H1 (cell line): ENCODE measurements around the gene BNC2.

Source experiments
- BCL11A ChIP-seq, 2 experiments: IDR thresholded peaks; one replicate each; pipeline ENCODE4 v1.6.1; 2011; ENCODE audit warnings: low read depth in 2 of 2, low read length in 2 of 2, mild to moderate bottlenecking in 2 of 2
- EP300 ChIP-seq, 2 experiments: IDR thresholded peaks; 1 replicate in 1 of 2; 2 replicates in 1 of 2; pipeline ENCODE4 v1.6.1; 2011 to 2012; ENCODE audit warnings: low read depth in 2 of 2, low read length in 2 of 2, mild to moderate bottlenecking in 2 of 2, borderline replicate concordance in 1 of 2, inconsistent platforms in 1 of 2, moderate library complexity in 1 of 2
- EZH2 ChIP-seq: fragments of 200-600 bp; sonication (generic); IDR thresholded peaks from 2 replicates; pipeline ENCODE4 v1.7.1; 2012; ENCODE audit warnings: low read depth, mild to moderate bottlenecking, moderate library complexity, low read length, inconsistent platforms; ENCODE audit not compliant: severe bottlenecking
- POLR2AphosphoS5 ChIP-seq: IDR thresholded peaks from 2 replicates; pipeline ENCODE4 v1.6.1; 2011; ENCODE audit warnings: low read depth, low read length
- RNF2 ChIP-seq: fragments of 200-900, 300-1000 bp; sonication (generic); IDR thresholded peaks from 2 replicates; pipeline ENCODE4 v1.7.1; 2016; ENCODE audit warnings: borderline replicate concordance, low read depth, mild to moderate bottlenecking, antibody characterized with exemption, low read length; ENCODE audit not compliant: poor library complexity, severe bottlenecking; ENCODE audit errors: missing control alignments
- SIN3A ChIP-seq, 2 experiments: IDR thresholded peaks in 1 of 2; conservative IDR thresholded peaks in 1 of 2; 2 replicates each; pipeline ENCODE4 v1.6.1; 2011 to 2012; ENCODE audit warnings: low read length in 2 of 2, improper control_type of control experiment in 1 of 2, low read depth in 1 of 2, mild to moderate bottlenecking in 1 of 2
- SP1 ChIP-seq: IDR thresholded peaks from 2 replicates; pipeline ENCODE4 v1.6.1; 2011; ENCODE audit warnings: low read depth, low read length
- TBP ChIP-seq: IDR thresholded peaks from 2 replicates; pipeline ENCODE4 v1.6.1; 2011; ENCODE audit warnings: low read depth, low read length, improper control_type of control experiment
- ZNF274 ChIP-seq: IDR thresholded peaks from 2 replicates; pipeline ENCODE4 v1.7.0; 2012; ENCODE audit warnings: low read length, borderline replicate concordance; ENCODE audit errors: extremely low read depth
- TF ChIP-seq, protein P1 (sequence below), 3 experiments: IDR thresholded peaks; 1 replicate in 2 of 3; 2 replicates in 1 of 3; pipeline versions ENCODE4 v1.5.1 to v1.6.1; 2011; ENCODE audit warnings: low read length in 3 of 3, mild to moderate bottlenecking in 3 of 3, inconsistent platforms in 2 of 3, low read depth in 1 of 3, moderate library complexity in 1 of 3; ENCODE audit not compliant: insufficient read depth in 1 of 3; ENCODE audit errors: control extremely low read depth in 1 of 3

DNA sequence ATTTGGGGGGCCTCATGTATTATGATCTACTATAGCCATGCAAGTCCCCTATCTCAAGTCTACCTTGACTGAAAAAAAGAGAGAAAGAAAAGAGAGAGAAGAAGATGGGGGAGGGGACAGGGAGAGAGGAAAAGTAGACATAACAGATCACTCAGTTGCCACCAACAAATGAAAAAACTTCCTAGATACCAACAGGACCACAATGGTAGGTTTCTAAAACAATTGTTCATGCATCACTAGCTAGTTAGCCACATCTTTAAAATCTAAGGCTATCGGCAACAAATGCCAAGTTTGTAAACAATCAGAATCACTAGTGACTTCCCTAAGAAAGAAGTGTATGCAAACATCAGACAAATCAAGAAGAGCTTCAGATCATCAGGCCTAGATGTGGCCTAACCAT, 328.2 kb downstream of the BNC2 start:
- no peak for TF ChIP-seq TBP
- no peak for TF ChIP-seq ZNF274
- no peak for TF ChIP-seq SIN3A (conservative IDR thresholded peaks at IDR 0.05 in 1 of 2, IDR thresholded peaks at IDR 0.05 in 1 of 2; ENCODE audit: low read depth in 1 of 2, low read length in 2 of 2)
- no peak for TF ChIP-seq SP1
- TF ChIP-seq EZH2, result no peak
- TF ChIP-seq, protein P1, sequence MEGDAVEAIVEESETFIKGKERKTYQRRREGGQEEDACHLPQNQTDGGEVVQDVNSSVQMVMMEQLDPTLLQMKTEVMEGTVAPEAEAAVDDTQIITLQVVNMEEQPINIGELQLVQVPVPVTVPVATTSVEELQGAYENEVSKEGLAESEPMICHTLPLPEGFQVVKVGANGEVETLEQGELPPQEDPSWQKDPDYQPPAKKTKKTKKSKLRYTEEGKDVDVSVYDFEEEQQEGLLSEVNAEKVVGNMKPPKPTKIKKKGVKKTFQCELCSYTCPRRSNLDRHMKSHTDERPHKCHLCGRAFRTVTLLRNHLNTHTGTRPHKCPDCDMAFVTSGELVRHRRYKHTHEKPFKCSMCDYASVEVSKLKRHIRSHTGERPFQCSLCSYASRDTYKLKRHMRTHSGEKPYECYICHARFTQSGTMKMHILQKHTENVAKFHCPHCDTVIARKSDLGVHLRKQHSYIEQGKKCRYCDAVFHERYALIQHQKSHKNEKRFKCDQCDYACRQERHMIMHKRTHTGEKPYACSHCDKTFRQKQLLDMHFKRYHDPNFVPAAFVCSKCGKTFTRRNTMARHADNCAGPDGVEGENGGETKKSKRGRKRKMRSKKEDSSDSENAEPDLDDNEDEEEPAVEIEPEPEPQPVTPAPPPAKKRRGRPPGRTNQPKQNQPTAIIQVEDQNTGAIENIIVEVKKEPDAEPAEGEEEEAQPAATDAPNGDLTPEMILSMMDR (IDR thresholded peaks at IDR 0.05; ENCODE audit: control extremely low read depth in 1 of 3, insufficient read depth in 1 of 3, low read depth in 1 of 3, low read length in 3 of 3), result no peak
- no peak for TF ChIP-seq EP300 (IDR thresholded peaks at IDR 0.05; ENCODE audit: borderline replicate concordance in 1 of 2, low read depth in 2 of 2, low read length in 2 of 2)
- TF ChIP-seq BCL11A (IDR thresholded peaks at IDR 0.05; ENCODE audit: low read depth in 2 of 2, low read length in 2 of 2), result no peak
- no peak for TF ChIP-seq RNF2
- no peak for TF ChIP-seq POLR2AphosphoS5
